ENCODE results near the gene DIP2C. TPM values are rescaled to one million over a fixed set of nuclear protein-coding genes. Genes with fewer than 3 reads are reported as not detected.

DIP2C gene
- total RNA-seq, 3 donors from 2014 or later: 0.20 to 0.27 (median 0.26) TPM

DNA sequence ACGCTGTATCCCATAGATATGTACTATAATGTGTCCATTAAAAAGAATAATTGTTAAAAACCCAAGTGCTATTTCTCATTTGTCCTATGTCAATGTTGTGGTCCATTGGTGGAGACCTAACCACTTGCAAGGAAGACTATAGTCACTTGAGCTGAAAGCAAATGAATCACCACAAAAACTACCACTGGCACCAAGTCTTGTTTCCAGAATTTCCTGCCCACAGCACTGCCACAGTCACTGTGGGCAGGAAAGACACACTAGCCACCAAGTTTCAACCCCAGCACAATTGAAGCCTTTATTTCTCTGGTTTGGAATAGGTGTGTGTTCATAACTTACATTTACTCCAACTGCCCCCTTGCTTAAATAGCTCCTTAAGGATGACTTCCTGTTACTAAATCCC, 12.4 kb downstream of the DIP2C start:
- no peaks in the 10 kb centered on the region for H3K9me3 Mint-ChIP-seq
- no peak overlapping the region for H3K4me3 Mint-ChIP-seq
- H3K4me1 Mint-ChIP-seq (ENCODE audit: low read depth): no peaks in the 10 kb centered on the region
- DNase-seq (no peak), ATAC-seq (no peak)
- H3K36me3 Mint-ChIP-seq (ENCODE audit: insufficient read depth): no peaks in the 10 kb centered on the region
- H3K27me3 Mint-ChIP-seq (ENCODE audit: low read depth): peaks cover 1% of the 10 kb centered on the region

DNA sequence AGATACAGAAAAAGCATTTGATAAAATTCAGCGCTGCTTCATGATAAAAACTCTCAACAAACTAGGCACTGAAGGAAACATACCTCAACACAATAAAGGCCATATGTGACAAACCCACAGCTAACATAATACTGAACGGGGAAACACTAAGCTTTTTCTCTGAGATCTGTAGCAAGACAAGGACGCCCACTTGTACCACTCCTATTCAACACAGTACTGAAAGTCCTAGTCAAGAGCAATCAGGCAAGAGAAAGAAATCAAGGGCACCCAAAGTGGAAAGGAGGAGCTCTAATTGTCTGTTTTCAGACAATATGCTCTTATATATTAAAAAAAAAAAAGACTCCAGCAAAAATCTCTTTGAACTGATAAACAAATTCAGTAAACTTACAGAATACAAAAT, 13.3 kb downstream of the DIP2C start:
- ATAC-seq (peak in 1 of 2 donors; percentile 43), DNase-seq (no peak)
- Mint-ChIP-seq H3K9me3 (no peaks in the 10 kb centered on the region), H3K4me1 (ENCODE audit: low read depth) (no peaks in the 10 kb centered on the region), H3K4me3 (no peak overlapping the region), H3K27me3 (ENCODE audit: low read depth) (peaks cover 5% of the 10 kb centered on the region), H3K36me3 (ENCODE audit: insufficient read depth) (no peaks in the 10 kb centered on the region)

DNA sequence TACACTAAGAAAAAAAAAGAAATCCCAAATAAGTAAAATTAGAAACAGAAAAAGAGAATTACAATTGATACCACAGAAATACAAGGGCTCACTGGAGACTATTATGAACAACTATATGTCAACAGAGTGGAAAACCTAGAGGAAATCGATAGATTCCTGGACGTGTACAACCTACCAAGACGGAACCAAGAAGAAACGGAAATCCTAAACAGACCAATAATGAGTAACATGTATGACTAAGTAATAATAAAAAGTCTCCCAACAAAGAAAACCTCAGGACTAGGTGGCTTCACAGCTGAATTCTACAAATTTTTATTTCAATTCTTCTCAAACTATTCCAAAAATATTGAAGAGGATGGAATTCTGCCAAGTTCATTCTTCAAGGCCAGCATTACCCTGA, 13.9 kb downstream of the DIP2C start:
- ATAC-seq (no peak), DNase-seq (no peak)
- Mint-ChIP-seq H3K27me3 (ENCODE audit: low read depth) (peaks cover 9% of the 10 kb centered on the region), H3K4me3 (no peak overlapping the region), H3K36me3 (ENCODE audit: insufficient read depth) (no peaks in the 10 kb centered on the region), H3K4me1 (ENCODE audit: low read depth) (no peaks in the 10 kb centered on the region), H3K9me3 (no peaks in the 10 kb centered on the region)

DNA sequence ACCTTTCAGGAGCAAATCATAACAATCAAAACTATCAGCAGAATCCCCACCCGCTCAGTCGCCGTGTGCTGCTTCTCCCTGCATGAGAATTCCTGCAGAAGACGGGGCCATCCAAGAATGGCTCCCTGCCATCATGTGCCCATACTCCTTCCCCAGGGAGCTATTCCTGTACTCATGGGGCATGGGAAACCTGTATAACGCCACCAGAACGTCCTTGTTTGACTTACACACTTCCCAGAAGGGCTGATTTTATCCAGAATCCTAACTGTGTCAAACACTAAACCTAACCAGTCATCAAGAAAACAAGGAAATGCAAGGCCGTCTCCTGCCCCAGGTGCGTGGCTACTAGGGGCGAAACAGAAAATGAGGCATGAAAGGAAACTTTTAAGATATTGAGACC, 16.0 kb downstream of the DIP2C start:
- Mint-ChIP-seq H3K9me3 (no peaks in the 10 kb centered on the region), H3K4me3 (no peak overlapping the region), H3K4me1 (ENCODE audit: low read depth) (no peaks in the 10 kb centered on the region), H3K27me3 (ENCODE audit: low read depth) (peaks cover 11% of the 10 kb centered on the region), H3K36me3 (ENCODE audit: insufficient read depth) (no peaks in the 10 kb centered on the region)
- ATAC-seq (no peak), DNase-seq (no peak)

DNA sequence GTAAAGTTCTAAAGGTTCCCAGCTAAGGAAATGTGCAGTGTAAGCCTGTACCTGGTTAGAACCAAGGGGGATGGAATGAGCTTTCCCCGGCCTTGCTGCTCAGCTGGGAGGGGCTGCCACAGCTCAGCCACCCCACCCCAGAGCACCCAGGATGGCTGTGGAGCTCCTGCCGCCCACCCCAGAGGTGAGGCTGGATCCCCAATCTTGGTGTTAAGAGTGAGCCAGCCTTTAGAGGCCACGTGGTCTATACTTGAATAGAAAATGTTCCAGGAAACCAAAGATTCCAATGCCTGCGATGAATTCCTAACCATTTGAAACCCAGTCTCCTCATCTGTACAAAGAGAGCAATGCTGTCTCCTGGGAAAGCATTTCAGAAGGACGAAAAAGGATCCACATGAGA, 16.5 kb downstream of the DIP2C start:
- no peaks in the 10 kb centered on the region for H3K9me3 Mint-ChIP-seq
- H3K36me3 Mint-ChIP-seq (ENCODE audit: insufficient read depth): no peaks in the 10 kb centered on the region
- H3K27me3 Mint-ChIP-seq (ENCODE audit: low read depth): peaks cover 11% of the 10 kb centered on the region
- H3K4me1 Mint-ChIP-seq (ENCODE audit: low read depth): no peaks in the 10 kb centered on the region
- DNase-seq: no peak
- H3K4me3 Mint-ChIP-seq: no peak overlapping the region
- ATAC-seq: no peak

DNA sequence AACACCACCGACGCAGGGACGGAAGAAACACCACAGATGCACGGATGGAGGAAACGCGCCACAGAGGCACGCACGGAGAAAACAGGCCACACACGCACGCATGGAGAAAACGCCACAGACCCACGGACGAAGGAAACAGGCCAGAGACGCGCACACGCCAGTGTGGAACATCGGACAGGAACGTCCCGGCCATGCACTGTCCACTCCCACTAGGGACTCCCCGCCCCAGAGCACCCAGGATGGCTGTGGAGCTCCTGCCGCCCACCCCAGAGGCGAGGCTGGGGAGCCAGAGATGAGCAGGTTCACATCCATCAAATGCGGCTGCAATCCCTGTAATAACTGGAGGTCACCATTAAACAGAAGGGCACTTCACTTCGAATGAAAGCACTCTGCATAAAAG, 17.3 kb downstream of the DIP2C start:
- H3K36me3 Mint-ChIP-seq (ENCODE audit: insufficient read depth): no peaks in the 10 kb centered on the region
- DNase-seq: no peak
- H3K27me3 Mint-ChIP-seq (ENCODE audit: low read depth): peaks cover 11% of the 10 kb centered on the region
- no peaks in the 10 kb centered on the region for H3K9me3 Mint-ChIP-seq
- no peaks in the 10 kb centered on the region for H3K4me1 Mint-ChIP-seq (ENCODE audit: low read depth)
- ATAC-seq: no peak
- no peak overlapping the region for H3K4me3 Mint-ChIP-seq

DNA sequence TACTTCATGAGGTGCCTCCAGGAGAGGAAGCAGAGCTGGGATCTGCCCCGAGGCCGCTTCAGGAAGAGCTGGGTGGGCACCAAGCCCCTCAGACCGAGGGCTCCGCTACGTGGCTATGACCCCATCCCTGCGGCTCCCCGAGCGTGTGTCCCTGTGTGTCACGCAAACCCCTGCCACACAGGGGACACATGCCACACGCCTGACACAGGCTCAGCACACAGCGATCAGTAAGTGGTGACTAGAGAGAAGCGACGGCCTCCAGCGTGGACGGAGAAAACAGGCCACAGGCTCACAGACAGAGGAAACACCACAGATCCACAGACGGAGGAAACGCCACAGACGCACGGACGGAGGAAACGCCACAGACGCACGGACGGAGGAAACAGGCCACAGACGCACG, 18.5 kb downstream of the DIP2C start:
- H3K9me3 Mint-ChIP-seq: no peaks in the 10 kb centered on the region
- DNase-seq (no peak), ATAC-seq (no peak)
- H3K36me3 Mint-ChIP-seq (ENCODE audit: insufficient read depth): no peaks in the 10 kb centered on the region
- H3K4me1 Mint-ChIP-seq (ENCODE audit: low read depth): no peaks in the 10 kb centered on the region
- H3K4me3 Mint-ChIP-seq: no peak overlapping the region
- H3K27me3 Mint-ChIP-seq (ENCODE audit: low read depth): peaks cover 11% of the 10 kb centered on the region

DNA sequence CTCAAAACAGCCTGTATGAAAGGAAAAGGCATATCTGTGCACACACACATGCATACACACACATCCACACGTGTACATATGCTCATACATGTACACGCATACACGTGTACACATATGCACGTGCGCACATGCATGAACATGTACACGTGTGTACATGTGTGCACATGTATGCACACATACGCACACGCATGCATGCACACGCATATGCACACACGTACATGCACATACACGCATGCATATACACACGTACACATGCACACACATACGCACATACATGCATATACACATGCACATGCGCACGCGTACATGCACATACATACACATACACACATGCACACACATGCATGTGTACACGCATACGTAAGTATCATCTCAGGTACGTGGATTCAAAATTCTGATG, 19.4 kb downstream of the DIP2C start:
- Mint-ChIP-seq H3K36me3 (ENCODE audit: insufficient read depth) (no peaks in the 10 kb centered on the region), H3K4me3 (no peak overlapping the region), H3K4me1 (ENCODE audit: low read depth) (no peaks in the 10 kb centered on the region), H3K27me3 (ENCODE audit: low read depth) (peaks cover 11% of the 10 kb centered on the region), H3K9me3 (no peaks in the 10 kb centered on the region)
- ATAC-seq: no peak
- no peak for DNase-seq

DNA sequence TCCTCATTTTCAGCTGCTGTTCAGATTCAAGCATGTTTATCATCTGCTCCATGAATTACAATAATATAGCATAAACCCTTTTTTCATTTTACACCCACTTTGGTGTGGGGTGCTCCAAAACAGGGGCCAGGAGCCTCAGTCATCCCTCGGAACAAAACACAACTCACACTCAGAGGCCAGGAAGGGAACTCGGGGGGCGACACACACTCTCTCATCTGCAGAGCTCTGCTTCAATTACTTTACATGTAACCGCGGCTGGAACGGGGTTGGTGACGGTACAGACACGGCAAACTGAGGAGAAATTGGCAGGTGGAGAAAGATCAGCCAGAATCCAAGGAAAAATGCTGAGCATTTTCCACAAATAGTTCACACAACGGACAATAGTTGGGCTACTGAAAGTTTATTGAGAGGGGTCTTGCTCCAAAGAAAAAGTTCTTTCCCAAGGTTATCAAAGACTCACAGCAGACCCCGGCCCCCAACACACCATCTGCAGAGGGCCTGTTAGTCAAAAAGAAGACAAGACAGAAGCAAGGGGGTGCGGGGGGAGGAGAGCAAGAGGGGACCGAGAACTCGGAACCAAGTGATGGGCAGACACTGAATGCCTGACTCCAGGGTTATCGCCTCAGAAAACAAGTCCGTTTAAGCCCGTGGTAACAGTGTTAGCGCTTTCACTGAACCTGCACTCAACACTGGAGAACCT, 20.5 kb downstream of the DIP2C start:
- H3K27me3 Mint-ChIP-seq (ENCODE audit: low read depth): peaks cover 11% of the 10 kb centered on the region
- ATAC-seq (no peak), DNase-seq (no peak)
- no peaks in the 10 kb centered on the region for H3K9me3 Mint-ChIP-seq
- no peak overlapping the region for H3K4me3 Mint-ChIP-seq
- no peaks in the 10 kb centered on the region for H3K4me1 Mint-ChIP-seq (ENCODE audit: low read depth)
- H3K36me3 Mint-ChIP-seq (ENCODE audit: insufficient read depth): no peaks in the 10 kb centered on the region

DNA sequence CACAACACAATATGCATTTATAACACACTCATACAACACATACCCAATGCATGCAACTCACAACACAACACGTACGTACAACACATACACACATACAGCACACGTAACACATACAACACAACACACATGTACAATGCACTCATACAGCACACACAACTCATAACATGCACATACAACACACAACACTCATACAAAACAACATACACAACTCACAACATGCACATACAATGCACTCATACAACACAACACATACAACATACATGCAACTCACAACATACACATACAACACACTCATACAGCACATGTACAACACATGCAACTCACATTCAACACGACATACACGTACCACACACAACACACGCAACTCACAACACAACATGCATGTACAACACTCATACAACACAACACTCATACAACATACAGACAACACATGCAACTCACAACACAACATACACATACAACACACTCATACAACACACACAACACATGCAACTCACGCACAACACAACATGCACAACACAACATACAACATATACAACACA, 21.8 kb downstream of the DIP2C start:
- Mint-ChIP-seq H3K27me3 (ENCODE audit: low read depth) (peaks cover 18% of the 10 kb centered on the region), H3K4me1 (ENCODE audit: low read depth) (peaks cover 3% of the 10 kb centered on the region), H3K4me3 (no peak overlapping the region), H3K36me3 (ENCODE audit: insufficient read depth) (no peaks in the 10 kb centered on the region), H3K9me3 (no peaks in the 10 kb centered on the region)
- no peak for ATAC-seq
- no peak for DNase-seq

DNA sequence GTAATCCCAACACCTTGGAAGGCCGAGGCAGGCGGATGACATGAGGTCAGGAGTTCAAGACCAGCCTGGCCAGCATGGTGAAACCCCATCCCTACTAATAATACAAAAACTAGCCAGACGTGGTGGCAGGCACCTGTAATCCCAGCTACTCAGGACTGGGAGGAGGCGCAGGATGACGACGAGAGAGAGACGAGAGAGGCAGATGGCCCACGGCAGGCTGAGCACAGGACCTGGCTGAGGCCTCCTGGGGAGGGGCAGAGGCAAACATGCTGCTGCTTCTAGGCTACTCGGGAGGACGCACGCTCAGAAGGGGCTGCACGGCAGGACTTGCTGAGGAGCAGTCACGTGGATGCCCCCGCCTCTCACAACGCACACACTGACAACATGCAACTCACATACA, 22.4 kb downstream of the DIP2C start:
- H3K9me3 Mint-ChIP-seq: no peaks in the 10 kb centered on the region
- H3K27me3 Mint-ChIP-seq (ENCODE audit: low read depth): peaks cover 18% of the 10 kb centered on the region
- DNase-seq (no peak), ATAC-seq (no peak)
- no peaks in the 10 kb centered on the region for H3K36me3 Mint-ChIP-seq (ENCODE audit: insufficient read depth)
- peaks cover 6% of the 10 kb centered on the region for H3K4me1 Mint-ChIP-seq (ENCODE audit: low read depth)
- H3K4me3 Mint-ChIP-seq: no peak overlapping the region

DNA sequence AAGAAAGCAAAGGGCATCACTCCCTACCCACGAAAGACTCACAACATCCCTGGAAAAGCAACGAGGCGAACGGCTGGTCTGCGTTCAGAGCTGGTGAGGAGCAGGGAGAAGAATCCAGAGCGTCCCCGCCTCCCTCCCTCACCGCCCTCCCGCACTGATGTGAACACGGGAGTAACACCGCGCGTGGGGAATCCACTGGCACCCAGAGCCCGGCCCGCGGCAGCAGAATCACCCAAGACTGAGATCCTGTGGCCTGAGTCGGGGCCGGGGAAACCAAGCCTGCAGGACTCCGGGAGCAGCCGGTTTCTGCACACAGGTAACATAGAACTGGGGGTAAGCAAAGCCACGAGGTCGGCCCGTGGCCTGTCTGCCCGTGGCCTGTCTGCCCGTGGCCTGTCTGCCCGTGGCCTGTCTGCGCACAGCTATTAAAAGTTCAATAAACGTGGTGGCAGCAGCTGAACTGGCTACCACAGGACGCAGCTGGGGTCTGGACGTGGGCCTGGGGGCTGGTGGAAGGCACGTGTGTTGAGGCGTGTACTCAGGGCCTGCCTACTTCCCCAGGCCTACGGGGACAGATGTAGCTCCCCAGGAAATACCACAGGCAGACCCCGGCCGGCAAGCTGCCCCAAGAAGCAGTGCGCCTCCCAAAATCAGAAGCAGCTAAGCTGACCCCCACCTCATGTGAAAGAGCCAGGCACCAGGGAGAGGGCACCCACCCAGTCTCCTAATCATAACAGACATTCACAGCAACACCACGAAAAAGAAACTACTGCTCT, 23.0 kb downstream of the DIP2C start:
- peaks cover 7% of the 10 kb centered on the region for H3K4me1 Mint-ChIP-seq (ENCODE audit: low read depth)
- no peak for DNase-seq
- H3K9me3 Mint-ChIP-seq: no peaks in the 10 kb centered on the region
- H3K36me3 Mint-ChIP-seq (ENCODE audit: insufficient read depth): no peaks in the 10 kb centered on the region
- H3K27me3 Mint-ChIP-seq (ENCODE audit: low read depth): peaks cover 20% of the 10 kb centered on the region
- ATAC-seq: no peak
- H3K4me3 Mint-ChIP-seq: no peak overlapping the region

DNA sequence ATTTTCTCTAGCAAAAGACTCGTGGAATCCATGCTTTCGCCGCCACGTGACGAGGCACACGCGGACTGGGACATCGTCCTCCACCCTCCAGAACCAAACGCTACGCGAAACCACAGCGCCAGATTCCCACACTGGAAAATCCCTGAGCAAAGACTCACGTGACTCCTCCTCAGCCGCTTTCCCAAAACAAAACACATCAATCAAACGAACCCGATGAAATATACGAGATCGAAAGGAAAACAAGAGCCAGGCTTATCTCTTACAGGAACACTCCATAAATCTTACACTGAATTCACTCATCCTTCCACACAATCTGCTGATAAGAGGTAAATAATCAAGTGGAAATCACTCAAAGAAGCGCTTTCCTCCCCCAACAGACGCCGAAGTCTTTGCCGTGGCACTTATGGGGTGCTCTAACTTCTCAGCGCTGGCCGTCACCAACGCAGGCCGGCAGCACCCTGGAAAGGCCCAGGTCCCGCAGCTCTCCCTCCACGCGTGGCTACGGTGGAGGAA, 23.8 kb downstream of the DIP2C start:
- no peaks in the 10 kb centered on the region for H3K9me3 Mint-ChIP-seq
- peaks cover 7% of the 10 kb centered on the region for H3K4me1 Mint-ChIP-seq (ENCODE audit: low read depth)
- no peak for DNase-seq
- H3K27me3 Mint-ChIP-seq (ENCODE audit: low read depth): peaks cover 15% of the 10 kb centered on the region
- ATAC-seq: no peak
- H3K4me3 Mint-ChIP-seq: no peak overlapping the region
- H3K36me3 Mint-ChIP-seq (ENCODE audit: insufficient read depth): no peaks in the 10 kb centered on the region

DNA sequence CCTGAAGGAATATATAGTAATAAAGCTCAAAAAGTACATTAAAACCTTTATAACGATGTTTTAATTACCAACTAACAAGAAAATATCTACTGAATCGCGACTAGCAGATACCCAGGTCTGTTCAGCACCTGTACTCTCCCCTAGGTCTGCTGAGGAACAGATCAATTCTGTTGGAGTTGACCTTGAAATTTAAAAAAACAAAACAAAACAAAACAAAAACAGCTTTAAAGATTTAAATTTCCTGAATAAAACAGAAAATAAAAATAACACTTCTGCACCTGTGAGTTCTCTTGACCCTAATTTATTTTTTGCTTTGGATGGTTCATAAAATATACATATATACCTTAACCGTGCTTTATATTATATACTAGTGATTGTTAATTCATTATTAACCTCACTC, 24.6 kb downstream of the DIP2C start:
- H3K4me3 Mint-ChIP-seq: no peak overlapping the region
- no peaks in the 10 kb centered on the region for H3K9me3 Mint-ChIP-seq
- peaks cover 7% of the 10 kb centered on the region for H3K4me1 Mint-ChIP-seq (ENCODE audit: low read depth)
- DNase-seq: no peak
- no peak for ATAC-seq
- no peaks in the 10 kb centered on the region for H3K36me3 Mint-ChIP-seq (ENCODE audit: insufficient read depth)
- H3K27me3 Mint-ChIP-seq (ENCODE audit: low read depth): peaks cover 14% of the 10 kb centered on the region

DNA sequence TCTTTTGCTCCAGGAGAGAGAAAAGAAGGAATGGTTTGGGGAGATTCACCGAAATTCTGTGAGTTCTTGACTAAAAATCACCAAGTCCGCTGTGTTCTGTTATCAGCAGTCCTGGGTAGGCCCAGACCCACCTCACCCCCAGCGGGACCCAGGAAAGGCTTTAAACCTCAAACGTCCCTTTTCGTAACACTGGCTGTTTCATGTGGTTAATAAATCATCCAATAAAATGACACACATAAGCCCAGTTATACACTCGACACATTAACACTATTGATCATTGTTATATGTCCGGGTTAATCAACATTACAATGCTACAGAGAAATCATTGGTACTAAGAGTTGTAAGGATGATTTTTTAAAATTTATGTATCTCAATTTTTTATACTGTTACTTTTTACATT, 25.2 kb downstream of the DIP2C start:
- Mint-ChIP-seq H3K36me3 (ENCODE audit: insufficient read depth) (no peaks in the 10 kb centered on the region), H3K9me3 (no peaks in the 10 kb centered on the region), H3K4me3 (no peak overlapping the region), H3K4me1 (ENCODE audit: low read depth) (peaks cover 12% of the 10 kb centered on the region), H3K27me3 (ENCODE audit: low read depth) (peaks cover 14% of the 10 kb centered on the region)
- no peak for DNase-seq
- no peak for ATAC-seq
